Brain pericyte (primary cell): ENCODE results near the gene PHOSPHO1.

Experiments used
- DNase-seq: peaks from one replicate; pipeline ENCODE4 v3.0.0-alpha.2; 2012; ENCODE audit warnings: low read depth, low spot score

Gene PHOSPHO1

DNA sequence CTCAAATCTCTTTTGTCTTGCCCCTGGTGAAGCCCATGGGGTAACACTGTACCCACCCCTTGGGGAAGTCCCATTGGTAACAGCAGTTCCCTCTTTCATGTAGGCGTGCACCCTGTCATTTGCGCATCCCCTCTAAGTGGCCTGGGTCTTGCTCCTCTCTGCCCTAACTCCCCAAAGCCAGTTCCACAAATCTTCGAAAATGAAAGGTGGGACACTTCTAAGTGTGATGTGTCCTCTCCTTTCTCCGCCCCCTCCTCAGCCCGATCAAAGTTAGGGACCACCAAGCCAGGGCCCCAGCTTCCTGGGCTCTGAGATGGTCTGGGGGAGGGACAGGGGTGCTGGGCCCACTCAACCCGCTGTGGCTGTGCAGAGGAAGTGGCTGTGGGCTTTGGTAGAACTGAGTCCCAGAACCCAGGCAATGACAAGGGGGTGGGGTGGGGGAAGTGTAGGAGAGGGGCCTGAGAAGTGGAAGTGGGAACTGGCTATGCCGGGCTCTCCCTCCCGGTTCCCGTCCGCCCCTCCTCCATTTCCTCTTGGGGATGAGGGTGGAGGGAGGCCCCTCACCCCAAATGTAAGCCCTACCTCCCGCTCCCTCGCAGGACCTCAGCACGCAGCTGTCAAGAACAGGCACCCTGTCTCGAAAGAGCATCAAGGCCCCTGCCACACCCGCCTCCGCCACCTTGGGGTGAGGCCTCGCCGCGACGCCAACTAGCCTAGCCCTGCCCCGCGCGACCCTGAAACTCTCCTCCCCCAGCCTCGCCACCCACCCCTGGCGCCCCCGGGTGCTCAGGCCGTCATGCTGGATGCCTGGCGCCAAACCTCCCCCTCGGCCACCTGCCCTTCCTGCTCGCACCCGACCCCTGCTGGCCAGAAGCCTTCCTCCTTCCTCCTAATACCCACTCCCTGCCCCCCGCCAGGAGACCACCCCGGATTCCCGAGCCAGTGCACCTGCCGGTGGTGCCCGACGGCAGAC is 11.4 kb downstream of the PHOSPHO1 start:
- DNase-seq: no peak

- DNase-seq: no peak
Measured at GRCh38 chr17:49217651-49218413, 12.8 kb downstream of the PHOSPHO1 start.

DNA sequence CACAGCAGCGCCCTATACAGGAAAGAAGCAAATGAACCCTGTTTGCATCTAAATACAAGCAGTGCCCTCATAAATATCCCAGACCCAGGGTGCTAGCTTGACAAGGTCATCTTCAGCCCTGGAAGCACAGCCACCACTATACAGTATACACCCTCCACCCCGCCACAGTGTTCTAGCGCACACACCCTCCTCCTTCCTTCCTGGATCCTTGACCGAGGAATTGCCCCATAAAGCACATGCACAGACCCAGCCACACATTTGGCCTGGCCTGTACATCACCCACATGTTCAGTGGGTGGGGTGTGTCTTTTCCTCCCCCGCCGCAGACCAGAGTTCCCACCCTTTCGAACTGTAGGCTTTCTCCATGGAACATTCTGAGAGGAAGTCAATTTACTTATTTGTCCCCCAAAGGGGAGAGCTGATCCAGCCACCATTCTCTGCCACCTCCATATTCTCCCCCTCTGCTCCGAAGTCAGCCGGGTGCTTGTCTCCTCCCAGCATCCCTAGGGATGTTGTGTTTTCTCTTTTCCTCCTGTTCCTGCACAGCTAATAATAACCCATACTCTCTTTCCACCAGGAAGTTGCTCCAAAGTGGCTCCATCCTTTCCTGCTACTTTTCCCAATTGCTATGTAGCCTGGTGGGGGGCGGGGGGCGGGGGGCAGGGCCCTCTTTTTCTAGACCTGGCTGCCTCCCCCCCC is 13.5 kb downstream of the PHOSPHO1 start:
- DNase-seq: no peak

DNA sequence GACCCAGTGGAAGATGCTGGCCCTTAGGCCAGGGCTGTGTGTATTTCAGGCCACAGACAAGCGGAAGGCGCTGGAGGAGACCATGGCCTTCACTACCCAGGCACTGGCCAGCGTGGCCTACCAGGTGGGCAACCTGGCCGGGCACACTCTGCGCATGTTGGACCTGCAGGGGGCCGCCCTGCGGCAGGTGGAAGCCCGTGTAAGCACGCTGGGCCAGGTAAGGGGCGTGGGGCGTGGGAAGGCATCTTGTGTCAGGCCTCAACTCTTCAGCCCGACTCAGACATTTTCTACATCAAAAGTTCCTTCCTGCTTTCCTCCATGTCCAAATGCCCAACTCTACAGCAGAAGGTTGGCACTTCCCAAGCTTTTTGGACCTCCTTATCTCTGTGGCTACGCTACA is 14.1 kb downstream of the PHOSPHO1 start:
- no peak for DNase-seq

DNA sequence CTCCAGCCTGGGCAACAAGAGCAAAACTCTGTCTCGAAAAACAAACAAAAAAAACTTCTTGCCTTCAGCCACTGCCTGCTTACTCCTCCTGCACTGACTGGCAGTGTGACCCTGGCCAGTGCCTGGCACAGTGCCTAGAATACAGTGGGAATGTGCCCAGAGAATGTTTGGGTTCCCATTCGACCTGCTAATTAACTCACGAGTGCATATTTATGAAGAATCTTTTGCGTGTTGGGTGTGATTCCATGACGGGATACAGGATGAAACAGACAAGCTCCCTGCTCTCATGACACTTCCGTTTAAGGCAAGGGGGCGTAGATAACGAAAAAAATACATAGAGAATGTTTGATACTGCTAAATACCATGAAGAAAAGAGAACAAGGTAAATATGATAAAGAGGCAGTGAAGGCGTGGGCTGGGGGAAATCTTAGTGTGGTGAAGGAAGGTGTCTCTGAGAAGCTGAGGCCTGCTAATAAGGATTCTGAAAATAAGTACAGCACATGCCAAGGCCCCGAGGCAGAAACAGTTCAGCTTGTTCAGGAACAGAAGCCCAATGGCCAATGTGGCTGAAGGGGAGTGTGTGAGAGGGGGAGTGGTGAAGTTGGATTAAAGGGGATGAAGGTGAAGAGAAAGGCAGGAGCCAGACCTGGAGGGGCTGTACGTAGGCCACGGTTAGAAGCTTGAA is 15.8 kb downstream of the PHOSPHO1 start:
- DNase-seq: no peak

- DNase-seq: no peak
Measured at GRCh38 chr17:49213847-49214246, 16.7 kb downstream of the PHOSPHO1 start.

- no peak for DNase-seq
Measured at GRCh38 chr17:49213399-49213798, 17.2 kb downstream of the PHOSPHO1 start.

DNA sequence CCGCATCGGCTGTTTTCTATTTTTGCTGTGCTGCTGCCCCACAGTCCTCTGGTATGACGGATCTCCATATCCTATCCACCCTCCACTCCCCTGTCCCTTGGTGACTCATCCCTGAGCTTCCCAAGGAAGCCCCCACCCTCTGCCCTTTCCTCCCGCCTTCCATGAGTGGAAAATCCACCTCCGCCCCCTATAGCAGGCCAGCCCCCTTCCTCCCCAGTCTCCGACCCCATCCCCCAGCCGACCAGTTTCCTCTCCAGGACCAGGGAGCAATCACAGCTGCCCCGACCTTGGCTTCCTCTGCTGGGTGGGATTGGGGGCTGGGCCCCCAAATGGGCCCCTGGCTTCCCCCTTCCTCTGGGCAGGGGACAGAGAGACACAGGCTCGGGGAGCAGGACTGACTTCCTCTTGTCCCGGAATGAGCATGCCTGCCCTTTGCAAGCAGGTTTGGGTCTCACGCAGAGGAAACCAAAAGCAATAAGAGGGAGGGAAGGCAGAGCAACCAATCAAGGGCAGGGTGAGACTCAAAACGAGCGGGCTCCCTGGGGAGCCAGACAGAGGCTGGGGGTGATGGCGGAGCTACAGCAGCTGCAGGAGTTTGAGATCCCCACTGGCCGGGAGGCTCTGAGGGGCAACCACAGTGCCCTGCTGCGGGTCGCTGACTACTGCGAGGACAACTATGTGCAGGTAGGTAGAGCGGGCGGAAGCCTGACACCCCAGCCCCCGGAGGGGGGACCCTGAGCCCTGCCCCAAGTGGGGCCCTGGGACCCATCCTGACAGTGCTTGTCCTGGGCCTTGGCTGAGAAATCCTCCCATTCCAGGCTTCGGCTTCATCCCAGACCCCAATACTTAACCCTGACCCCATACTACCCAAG is 20.2 kb downstream of the PHOSPHO1 start, which contains the start of the genes ABI3 and GNGT2:
Gene ABI3 (plus strand): TSS at position 550 of the 872 bp plus-strand sequence. CDS start 18 bp downstream, at position 568.
Gene GNGT2 (minus strand): TSS at position 417 of the 872 bp plus-strand sequence. CDS start 3,152 bp downstream, outside the sequence.
- no peak for DNase-seq

GRCh38 chr17:49209061-49209571 is 21.5 kb downstream of the PHOSPHO1 start:
- DNase-seq: no peak

DNA sequence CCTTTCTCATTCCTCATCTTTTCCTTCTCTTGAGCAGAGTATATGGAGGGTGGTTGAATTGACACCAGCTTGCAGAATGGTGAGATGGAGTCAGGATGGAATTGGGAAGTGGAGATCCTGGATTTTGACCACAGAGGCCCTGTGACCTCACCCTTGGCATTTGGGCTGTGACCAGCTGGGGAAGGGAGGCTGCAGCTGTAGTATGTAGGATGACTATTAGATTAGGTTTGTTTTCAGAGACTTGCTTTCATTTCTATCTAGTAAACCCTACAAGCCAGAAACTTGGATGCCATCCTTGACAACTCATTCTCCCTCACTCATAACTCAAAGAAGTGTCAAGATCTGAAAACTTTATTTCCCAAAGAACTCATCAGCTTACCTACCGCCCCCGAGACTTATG is 26.1 kb downstream of the PHOSPHO1 start:
- DNase-seq: no peak

GRCh38 chr17:49203796-49204195 is 26.8 kb downstream of the PHOSPHO1 start:
- DNase-seq: no peak

GRCh38 chr17:49201481-49201927 is 29.1 kb downstream of the PHOSPHO1 start:
- no peak for DNase-seq

- no peak for DNase-seq
Measured at GRCh38 chr17:49200423-49201083, 30.0 kb downstream of the PHOSPHO1 start.

DNA sequence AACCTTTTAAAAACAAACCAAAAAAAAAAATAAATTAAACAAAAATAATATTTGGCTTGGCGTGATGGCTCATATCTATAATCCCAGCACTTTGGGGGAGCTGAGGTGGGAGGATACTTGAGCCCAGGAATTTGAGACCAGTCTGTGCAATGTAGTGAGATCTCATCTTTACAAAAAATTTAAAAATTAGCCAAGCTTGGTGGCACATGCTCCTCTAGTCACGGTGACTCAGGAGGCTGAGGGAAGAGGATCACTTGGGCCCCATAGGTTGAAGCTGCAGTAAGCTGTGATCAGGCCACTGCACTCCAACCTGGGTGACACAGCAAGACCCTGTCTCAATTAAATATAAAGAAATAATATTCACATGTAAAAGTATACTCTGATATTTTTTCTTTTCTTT is 32.4 kb downstream of the PHOSPHO1 start:
- DNase-seq: no peak

DNA sequence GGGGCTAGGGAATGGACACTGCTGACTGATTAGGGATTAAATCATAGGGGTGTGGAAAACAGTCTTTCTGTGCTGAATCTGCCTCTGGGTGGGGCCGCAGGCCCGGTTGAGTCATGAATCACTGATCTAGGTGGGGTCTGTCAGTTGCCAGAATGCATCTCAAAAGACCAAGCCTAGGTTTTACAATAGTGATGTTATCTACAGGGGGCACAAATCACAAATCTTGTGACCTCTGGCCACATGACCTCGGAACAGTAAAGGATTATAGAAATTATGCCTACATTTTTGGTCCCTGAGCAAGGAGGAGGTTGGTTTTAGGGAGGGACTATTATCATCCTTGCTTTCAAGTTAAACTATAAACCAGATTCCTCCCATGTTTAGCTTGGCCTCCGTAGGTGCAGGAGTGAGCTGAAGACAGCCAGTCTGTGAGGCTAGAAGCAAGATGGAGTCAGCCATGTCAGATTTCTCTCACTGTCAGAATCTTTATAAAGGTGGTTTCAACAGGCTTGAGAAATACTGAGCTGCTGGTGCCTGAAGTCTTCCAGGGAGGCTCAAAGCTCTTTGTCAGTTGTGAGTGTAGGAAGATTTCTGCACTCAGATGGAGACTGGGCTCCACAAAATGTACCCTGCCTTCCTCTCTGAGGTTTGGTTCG is 33.1 kb downstream of the PHOSPHO1 start:
- DNase-seq: no peak

DNA sequence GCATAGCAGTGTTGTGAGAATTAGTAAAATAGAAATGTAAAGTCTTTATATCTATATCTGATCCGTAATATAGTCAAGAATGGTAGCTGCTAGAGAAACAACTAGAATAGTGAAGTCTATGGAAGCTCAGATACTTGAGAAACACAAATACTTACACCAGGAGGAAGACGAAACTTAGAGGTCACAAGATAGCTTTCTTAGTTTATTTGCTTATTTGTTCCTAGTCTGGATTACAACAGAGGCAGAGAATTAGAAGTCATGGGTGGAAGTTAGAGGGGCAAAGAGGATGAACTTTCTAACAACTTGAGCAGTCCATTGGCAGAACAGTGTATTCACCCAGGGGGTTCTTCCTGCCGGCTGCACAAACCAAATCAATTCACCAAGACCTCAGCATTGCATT is 34.1 kb downstream of the PHOSPHO1 start:
- no peak for DNase-seq

GRCh38 chr17:49195751-49196150 is 34.8 kb downstream of the PHOSPHO1 start:
- DNase-seq: no peak

- DNase-seq: no peak
Measured at GRCh38 chr17:49194297-49194607, 36.3 kb downstream of the PHOSPHO1 start.
